Gastroesophageal sphincter (tissue), 4 donors: ENCODE results near the gene PUM1. TPM values are rescaled to one million over a fixed set of nuclear protein-coding genes. Genes with fewer than 3 reads are reported as not detected.

Experiments
- ATAC-seq: fragments of 150-250 bp; one replicate; pipeline ENCODE4 v1.9.1; 2016; ENCODE audit warnings: mild to moderate bottlenecking, moderate library complexity
- H3K27ac ChIP-seq, 4 donors: fragments of 200-600 bp; sonication (generic) in 3 of 4; 1 replicate in 3 of 4; 2 replicates in 1 of 4; pipeline ENCODE4 v1.5.1; 2016 to 2019
- H3K27me3 ChIP-seq: fragments of 200-600 bp; sonication (generic); one replicate; pipeline ENCODE4 v1.5.1; 2019
- H3K36me3 ChIP-seq, 2 donors: fragments of 200-600 bp; sonication (generic); one replicate each; pipeline ENCODE4 v1.5.1; 2019; ENCODE audit warnings: control low read depth in 1 of 2
- H3K4me1 ChIP-seq, 3 donors: fragments of 200-600 bp; sonication (generic); 1 replicate in 2 of 3; 2 replicates in 1 of 3; pipeline ENCODE4 v1.5.1; 2016 to 2019; ENCODE audit warnings: control low read depth in 2 of 3
- H3K4me3 ChIP-seq, 2 donors: fragments of 200-600 bp; sonication (generic); one replicate each; pipeline ENCODE4 v1.5.1; 2019; ENCODE audit warnings: mild to moderate bottlenecking in 1 of 2, moderate library complexity in 1 of 2
- H3K9me3 ChIP-seq, 3 donors: fragments of 200-600 bp; sonication (generic); one replicate each; pipeline ENCODE4 v1.5.1; 2017 to 2019; ENCODE audit warnings: control low read depth in 2 of 3
- EP300 ChIP-seq: sonication (generic); formaldehyde crosslinking; IDR thresholded peaks from one replicate; pipeline ENCODE4 v1.6.1; 2017; ENCODE audit warnings: antibody characterized with exemption, mild to moderate bottlenecking
- POLR2A ChIP-seq, 2 donors: fragments of 450-650 bp; IDR thresholded peaks; one replicate each; pipeline ENCODE4 v1.6.1; 2017; ENCODE audit warnings: antibody characterized with exemption in 2 of 2, mild to moderate bottlenecking in 2 of 2, moderate library complexity in 1 of 2
- POLR2AphosphoS5 ChIP-seq: sonication (generic); formaldehyde crosslinking; IDR thresholded peaks from one replicate; pipeline ENCODE4 v1.6.1; 2017; ENCODE audit warnings: antibody characterized with exemption
- WGBS, 2 donors: methylation state at CpG; one replicate each; pipeline ENCODE4 v1.1.5; 2018; ENCODE audit warnings: low coverage in 1 of 2; 5-methylcytosine and 5-hydroxymethylcytosine counted together
- total RNA-seq, 4 donors: library from RNA; depleted of rRNA; stranded (reverse); fragments of >200 nt; gene quantifications; one replicate each; pipeline ENCODE4 v1.1.0, GENCODE V29; 2016
- TF ChIP-seq, protein P1 (sequence below), 4 experiments: fragments of 200-600 bp in 2 of 4; fragments of 450-650 bp in 2 of 4; sonication (generic) in 1 of 4; IDR thresholded peaks; one replicate each; pipeline ENCODE4 v1.5.1; 2017 to 2019; ENCODE audit warnings: antibody characterized with exemption in 4 of 4, mild to moderate bottlenecking in 2 of 4, moderate library complexity in 2 of 4

PUM1 gene
- total RNA-seq, 4 donors from 2014 or later = 83.8 to 90.7 (median 88.4) TPM

DNA sequence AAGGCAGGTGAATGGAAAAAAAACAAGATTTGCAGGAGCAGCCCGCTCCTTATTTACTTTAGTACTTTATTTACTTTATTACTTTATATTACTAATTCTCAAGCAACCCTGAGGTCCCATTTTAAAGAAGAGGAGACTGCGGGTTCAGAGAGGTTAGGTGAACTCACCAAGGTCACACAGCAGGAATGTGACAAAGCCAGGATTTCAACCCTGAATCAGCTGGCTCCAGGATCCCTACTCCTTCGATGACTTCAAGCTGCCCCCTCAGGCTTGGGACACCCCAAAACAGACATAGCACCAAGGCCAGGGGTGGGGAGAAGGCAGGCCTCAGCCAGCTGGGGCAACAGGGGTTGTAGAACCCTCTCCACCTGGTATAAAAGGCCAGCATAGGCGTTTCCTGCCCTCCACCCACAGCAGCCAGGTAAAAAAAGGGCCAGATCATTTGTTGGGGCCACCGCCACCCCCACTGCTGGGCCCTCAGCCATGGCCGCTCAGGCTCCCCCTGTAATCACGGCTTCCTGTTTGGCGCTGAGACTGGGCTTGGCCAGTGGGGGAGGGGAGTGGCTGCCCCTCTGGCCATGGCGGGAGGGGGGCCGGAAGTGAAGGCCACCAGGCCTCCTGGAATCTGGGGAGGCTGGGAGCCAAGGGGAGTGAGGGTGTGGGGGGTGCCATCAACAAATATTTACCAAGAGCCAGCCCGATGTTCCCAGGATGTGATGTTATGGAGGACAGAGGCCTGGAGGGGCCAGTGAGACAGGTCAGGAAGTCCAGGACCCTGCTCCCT is 163.5 kb downstream of the PUM1 start:
- no peak overlapping the region for H3K4me3 ChIP-seq
- no peaks in the 10 kb centered on the region for H3K9me3 ChIP-seq
- TF ChIP-seq POLR2A (IDR thresholded peaks at IDR 0.05) (no peak), POLR2AphosphoS5 (no peak), EP300 (no peak)
- TF ChIP-seq, protein P1, sequence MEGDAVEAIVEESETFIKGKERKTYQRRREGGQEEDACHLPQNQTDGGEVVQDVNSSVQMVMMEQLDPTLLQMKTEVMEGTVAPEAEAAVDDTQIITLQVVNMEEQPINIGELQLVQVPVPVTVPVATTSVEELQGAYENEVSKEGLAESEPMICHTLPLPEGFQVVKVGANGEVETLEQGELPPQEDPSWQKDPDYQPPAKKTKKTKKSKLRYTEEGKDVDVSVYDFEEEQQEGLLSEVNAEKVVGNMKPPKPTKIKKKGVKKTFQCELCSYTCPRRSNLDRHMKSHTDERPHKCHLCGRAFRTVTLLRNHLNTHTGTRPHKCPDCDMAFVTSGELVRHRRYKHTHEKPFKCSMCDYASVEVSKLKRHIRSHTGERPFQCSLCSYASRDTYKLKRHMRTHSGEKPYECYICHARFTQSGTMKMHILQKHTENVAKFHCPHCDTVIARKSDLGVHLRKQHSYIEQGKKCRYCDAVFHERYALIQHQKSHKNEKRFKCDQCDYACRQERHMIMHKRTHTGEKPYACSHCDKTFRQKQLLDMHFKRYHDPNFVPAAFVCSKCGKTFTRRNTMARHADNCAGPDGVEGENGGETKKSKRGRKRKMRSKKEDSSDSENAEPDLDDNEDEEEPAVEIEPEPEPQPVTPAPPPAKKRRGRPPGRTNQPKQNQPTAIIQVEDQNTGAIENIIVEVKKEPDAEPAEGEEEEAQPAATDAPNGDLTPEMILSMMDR (IDR thresholded peaks at IDR 0.05) = no peak
- peak; percentile 42 for ATAC-seq
- no peaks in the 10 kb centered on the region for H3K36me3 ChIP-seq
- peaks cover 0 to 98% (median 38%) of the 10 kb centered on the region in 3 donors for H3K4me1 ChIP-seq
- H3K27ac ChIP-seq = peak overlapping the region; percentile 16 to 84 (median 77)
- H3K27me3 ChIP-seq = no peaks in the 10 kb centered on the region
- WGBS, 2 donors = 35 to 71% methylated on average over 3 to 6 of the region's 11 CpGs

DNA sequence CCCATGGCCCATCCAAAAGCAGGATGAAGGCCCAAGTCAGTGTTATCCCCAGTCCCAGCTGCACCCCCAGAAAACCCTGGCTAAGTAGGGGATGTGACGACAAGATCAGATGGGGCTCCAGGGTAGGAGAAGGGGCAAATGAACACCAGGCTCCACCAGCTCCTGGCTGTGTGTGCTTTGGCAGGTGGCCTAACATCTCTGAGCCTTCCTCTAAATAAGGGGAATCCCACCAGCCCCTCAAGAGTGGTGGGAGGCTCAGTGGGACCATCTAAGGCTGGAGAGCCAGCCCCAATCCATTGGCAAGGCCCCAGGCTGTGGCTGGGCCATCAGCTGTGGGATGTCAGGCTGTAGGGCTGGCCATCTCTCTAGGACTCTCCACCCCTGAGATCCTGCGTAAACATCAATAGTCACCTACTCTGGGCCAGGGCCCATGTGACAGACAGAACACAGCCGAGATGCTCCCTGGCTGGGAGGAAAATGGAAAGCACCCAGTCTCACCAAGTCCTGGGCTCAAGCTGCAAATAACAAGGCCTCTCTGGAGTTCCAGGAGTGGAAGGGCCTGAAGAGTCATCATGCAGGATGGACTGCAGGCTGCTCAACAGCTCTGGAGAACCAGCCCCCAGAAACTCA is 164.5 kb downstream of the PUM1 start:
- WGBS, 2 donors = 0 to 100% methylated on average over 1 of the region's 3 CpGs
- no peaks in the 10 kb centered on the region for H3K27me3 ChIP-seq
- peak; percentile 58 for ATAC-seq
- H3K27ac ChIP-seq = peak overlapping the region in 3 of 4 donors; percentile 71 to 84 (median 83)
- no peak overlapping the region for H3K4me3 ChIP-seq
- no peaks in the 10 kb centered on the region for H3K36me3 ChIP-seq
- peaks cover 0 to 98% (median 38%) of the 10 kb centered on the region in 3 donors for H3K4me1 ChIP-seq
- no peaks in the 10 kb centered on the region for H3K9me3 ChIP-seq
- TF ChIP-seq, protein P1 (IDR thresholded peaks at IDR 0.05) = no peak
- TF ChIP-seq EP300 (no peak), POLR2AphosphoS5 (no peak), POLR2A (IDR thresholded peaks at IDR 0.05) (no peak)

DNA sequence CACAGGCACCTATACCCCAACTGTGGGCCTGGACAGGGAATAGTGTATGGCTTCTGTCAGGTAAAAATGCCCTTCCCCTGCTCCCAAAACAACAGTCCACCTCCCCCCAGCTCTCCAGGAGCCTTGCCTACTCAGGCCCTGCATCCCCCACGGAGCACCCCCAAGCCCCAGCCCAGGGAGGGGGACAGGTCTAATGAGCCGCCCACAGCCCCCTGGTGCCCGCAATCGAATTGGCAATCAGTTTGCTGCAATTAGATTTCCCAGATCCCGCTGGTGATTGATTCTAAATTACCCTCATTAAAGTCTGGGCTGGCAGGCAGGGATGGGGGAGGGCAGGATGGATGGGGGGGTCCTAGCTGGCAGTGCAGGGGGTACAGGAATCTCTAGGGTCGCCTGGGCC is 165.0 kb downstream of the PUM1 start:
- WGBS, 2 donors = 60% methylated on average over 1 of the region's 6 CpGs; no CpG with 5 or more reads in 1 of the 2 donors
- Histone ChIP-seq H3K9me3 (no peaks in the 10 kb centered on the region), H3K27me3 (no peaks in the 10 kb centered on the region), H3K4me3 (no peak overlapping the region), H3K27ac (peak overlapping the region in 3 of 4 donors; percentile 71 to 84 (median 83)), H3K4me1 (peaks cover 0 to 98% (median 40%) of the 10 kb centered on the region in 3 donors), H3K36me3 (no peaks in the 10 kb centered on the region)
- ATAC-seq = no peak
- TF ChIP-seq POLR2A (IDR thresholded peaks at IDR 0.05) = no peak
- TF ChIP-seq POLR2AphosphoS5 = no peak
- TF ChIP-seq, protein P1 (IDR thresholded peaks at IDR 0.05) = no peak
- TF ChIP-seq EP300 = no peak

DNA sequence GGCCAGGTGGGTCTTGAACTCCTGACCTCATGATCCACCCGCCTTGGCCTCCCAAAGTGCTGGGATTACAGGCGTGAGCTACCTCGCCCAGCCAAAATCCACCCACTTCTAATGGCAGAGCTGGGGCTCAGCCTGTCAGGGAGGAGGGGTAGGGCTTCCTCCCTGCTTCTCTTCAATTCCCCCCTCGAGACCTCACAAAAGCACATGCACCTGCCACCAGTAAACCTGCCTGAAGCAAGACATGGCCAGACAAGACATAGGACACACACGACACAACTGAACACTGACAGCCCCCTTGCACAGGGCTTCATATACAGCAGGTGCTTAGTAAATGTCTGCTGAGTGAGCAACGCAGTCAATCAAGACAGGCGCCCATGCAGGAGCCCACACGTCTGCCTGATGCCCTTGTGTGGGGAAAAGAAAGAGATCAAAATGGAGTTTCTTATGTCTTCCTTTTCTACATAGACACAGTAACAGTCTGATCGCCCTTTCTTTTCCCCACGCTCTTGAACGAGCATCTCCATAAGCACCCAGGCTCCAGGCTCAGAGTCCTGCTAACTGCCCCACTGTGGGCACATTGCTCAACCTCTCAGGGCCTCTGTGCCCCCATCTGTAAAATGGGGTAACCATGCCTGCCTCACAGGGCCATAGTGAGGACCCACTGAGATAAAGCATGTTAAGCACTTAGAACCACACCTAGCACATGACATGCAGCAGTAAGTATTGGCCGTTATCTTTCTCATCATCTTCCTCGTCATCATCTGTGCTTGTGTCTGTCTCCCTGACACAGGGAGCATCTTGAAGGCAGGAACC is 165.7 kb downstream of the PUM1 start:
- TF ChIP-seq, protein P1 (IDR thresholded peaks at IDR 0.05) = no peak
- no peak for TF ChIP-seq POLR2AphosphoS5
- no peak for TF ChIP-seq EP300
- TF ChIP-seq POLR2A (IDR thresholded peaks at IDR 0.05) = no peak
- H3K27me3 ChIP-seq = no peaks in the 10 kb centered on the region
- no peak for ATAC-seq
- H3K4me1 ChIP-seq = peaks cover 0 to 98% (median 45%) of the 10 kb centered on the region in 3 donors
- H3K27ac ChIP-seq = peak overlapping the region in 3 of 4 donors; percentile 71 to 84 (median 83)
- H3K9me3 ChIP-seq = no peaks in the 10 kb centered on the region
- H3K36me3 ChIP-seq = no peaks in the 10 kb centered on the region
- WGBS, 2 donors = 55 to 85% methylated on average over 7 to 10 of the region's 13 CpGs
- no peak overlapping the region for H3K4me3 ChIP-seq
